T-helper 1 cell treated with Interleukin-12 subunit alpha and Interleukin-12 subunit beta and Interleukin-4 antibody, amounts not matched to agents 30 μg/mL and 1 μg/mL, for 36 hours (primary cell): ENCODE results near the gene CHMP4B.
A peak's percentile ranks its signal among the peaks of the same experiment; 100 is the strongest.

Source experiments
- H3K27ac Mint-ChIP-seq: one replicate; pipeline ENCODE4 v1.8.0; 2021; ENCODE audit warnings: mild to moderate bottlenecking, mixed read lengths
- H3K27me3 Mint-ChIP-seq: one replicate; pipeline ENCODE4 v1.8.0; 2021; ENCODE audit warnings: low read depth, mixed read lengths
- H3K36me3 Mint-ChIP-seq: one replicate; pipeline ENCODE4 v1.8.0; 2021; ENCODE audit warnings: low read depth, mixed read lengths
- H3K4me1 Mint-ChIP-seq: one replicate; pipeline ENCODE4 v1.8.0; 2021; ENCODE audit warnings: low read depth, mixed read lengths
- H3K4me3 Mint-ChIP-seq: one replicate; pipeline ENCODE4 v1.8.0; 2021; ENCODE audit warnings: mild to moderate bottlenecking, moderate library complexity, mixed read lengths
- H3K9me3 Mint-ChIP-seq: one replicate; pipeline ENCODE4 v1.8.0; 2021; ENCODE audit warnings: mixed read lengths

CHMP4B gene

GRCh38 chr20:33865761-33866370, 54.7 kb downstream of the CHMP4B start:
- H3K4me1 Mint-ChIP-seq: peaks cover 4% of the 10 kb centered on the region
- no peak overlapping the region for H3K27ac Mint-ChIP-seq

GRCh38 chr20:33866398-33867100, 55.4 kb downstream of the CHMP4B start:
- peaks cover 3% of the 10 kb centered on the region for H3K4me1 Mint-ChIP-seq
- H3K36me3 Mint-ChIP-seq: no peaks in the 10 kb centered on the region
- no peak overlapping the region for H3K4me3 Mint-ChIP-seq
- H3K9me3 Mint-ChIP-seq: no peaks in the 10 kb centered on the region
- no peak overlapping the region for H3K27ac Mint-ChIP-seq
- no peaks in the 10 kb centered on the region for H3K27me3 Mint-ChIP-seq

More at GRCh38 chr20:33865761-33866370, 54.7 kb downstream of the CHMP4B start:
- no peaks in the 10 kb centered on the region for H3K9me3 Mint-ChIP-seq
- H3K36me3 Mint-ChIP-seq: no peaks in the 10 kb centered on the region
- H3K4me3 Mint-ChIP-seq: no peak overlapping the region
- H3K27me3 Mint-ChIP-seq: no peaks in the 10 kb centered on the region

- H3K27me3 Mint-ChIP-seq: no peaks in the 10 kb centered on the region
- no peaks in the 10 kb centered on the region for H3K4me1 Mint-ChIP-seq
- H3K9me3 Mint-ChIP-seq: no peaks in the 10 kb centered on the region
- no peak overlapping the region for H3K4me3 Mint-ChIP-seq
- H3K36me3 Mint-ChIP-seq: no peaks in the 10 kb centered on the region
- peak overlapping the region; percentile 34 for H3K27ac Mint-ChIP-seq
These were observed 56.9 kb downstream of the CHMP4B start for GRCh38 chr20:33868042-33868441.

GRCh38 chr20:33868595-33868994, 57.4 kb downstream of the CHMP4B start:
- Mint-ChIP-seq H3K4me1 (no peaks in the 10 kb centered on the region), H3K36me3 (no peaks in the 10 kb centered on the region), H3K4me3 (no peak overlapping the region), H3K9me3 (no peaks in the 10 kb centered on the region), H3K27me3 (no peaks in the 10 kb centered on the region), H3K27ac (peak overlapping the region; percentile 34)

GRCh38 chr20:33869283-33869682, 58.1 kb downstream of the CHMP4B start:
- Mint-ChIP-seq H3K27me3 (no peaks in the 10 kb centered on the region), H3K4me1 (no peaks in the 10 kb centered on the region), H3K36me3 (no peaks in the 10 kb centered on the region), H3K9me3 (no peaks in the 10 kb centered on the region), H3K4me3 (no peak overlapping the region), H3K27ac (no peak overlapping the region)

GRCh38 chr20:33871362-33871761, 60.2 kb downstream of the CHMP4B start:
- Mint-ChIP-seq H3K36me3 (no peaks in the 10 kb centered on the region), H3K9me3 (no peaks in the 10 kb centered on the region), H3K4me3 (no peak overlapping the region), H3K27ac (no peak overlapping the region), H3K27me3 (no peaks in the 10 kb centered on the region), H3K4me1 (no peaks in the 10 kb centered on the region)

GRCh38 chr20:33874129-33874528, 63.0 kb downstream of the CHMP4B start:
- H3K4me3 Mint-ChIP-seq: no peak overlapping the region
- no peaks in the 10 kb centered on the region for H3K4me1 Mint-ChIP-seq
- H3K27ac Mint-ChIP-seq: no peak overlapping the region

GRCh38 chr20:33875055-33875454, 63.9 kb downstream of the CHMP4B start:
- Mint-ChIP-seq H3K9me3 (peaks cover 13% of the 10 kb centered on the region), H3K4me1 (no peaks in the 10 kb centered on the region), H3K27me3 (no peaks in the 10 kb centered on the region), H3K27ac (no peak overlapping the region), H3K36me3 (no peaks in the 10 kb centered on the region), H3K4me3 (no peak overlapping the region)

More at GRCh38 chr20:33874129-33874528, 63.0 kb downstream of the CHMP4B start:
- Mint-ChIP-seq H3K9me3 (peaks cover 9% of the 10 kb centered on the region), H3K36me3 (no peaks in the 10 kb centered on the region), H3K27me3 (no peaks in the 10 kb centered on the region)

GRCh38 chr20:33875534-33876026, 64.4 kb downstream of the CHMP4B start:
- H3K4me1 Mint-ChIP-seq: no peaks in the 10 kb centered on the region
- H3K36me3 Mint-ChIP-seq: no peaks in the 10 kb centered on the region
- no peak overlapping the region for H3K4me3 Mint-ChIP-seq
- peaks cover 18% of the 10 kb centered on the region for H3K9me3 Mint-ChIP-seq
- H3K27ac Mint-ChIP-seq: no peak overlapping the region
- H3K27me3 Mint-ChIP-seq: no peaks in the 10 kb centered on the region

- Mint-ChIP-seq H3K9me3 (peaks cover 18% of the 10 kb centered on the region), H3K4me3 (no peak overlapping the region), H3K4me1 (no peaks in the 10 kb centered on the region), H3K27me3 (no peaks in the 10 kb centered on the region), H3K27ac (no peak overlapping the region), H3K36me3 (no peaks in the 10 kb centered on the region)
These were observed 67.4 kb downstream of the CHMP4B start for GRCh38 chr20:33878583-33878982.

GRCh38 chr20:33880396-33880795, 69.2 kb downstream of the CHMP4B start:
- Mint-ChIP-seq H3K27ac (no peak overlapping the region), H3K4me1 (peaks cover 2% of the 10 kb centered on the region)

GRCh38 chr20:33881989-33882388, 70.8 kb downstream of the CHMP4B start:
- Mint-ChIP-seq H3K4me1 (peaks cover 2% of the 10 kb centered on the region), H3K4me3 (no peak overlapping the region), H3K27ac (no peak overlapping the region)

More at GRCh38 chr20:33880396-33880795, 69.2 kb downstream of the CHMP4B start:
- Mint-ChIP-seq H3K27me3 (no peaks in the 10 kb centered on the region), H3K36me3 (no peaks in the 10 kb centered on the region), H3K4me3 (no peak overlapping the region), H3K9me3 (peaks cover 18% of the 10 kb centered on the region)

GRCh38 chr20:33882481-33882880, 71.3 kb downstream of the CHMP4B start:
- Mint-ChIP-seq H3K9me3 (peaks cover 18% of the 10 kb centered on the region), H3K4me3 (no peak overlapping the region), H3K4me1 (peaks cover 2% of the 10 kb centered on the region), H3K27me3 (peaks cover 3% of the 10 kb centered on the region), H3K27ac (no peak overlapping the region), H3K36me3 (no peaks in the 10 kb centered on the region)

More at GRCh38 chr20:33881989-33882388, 70.8 kb downstream of the CHMP4B start:
- H3K9me3 Mint-ChIP-seq: peaks cover 18% of the 10 kb centered on the region
- no peaks in the 10 kb centered on the region for H3K36me3 Mint-ChIP-seq
- peaks cover 3% of the 10 kb centered on the region for H3K27me3 Mint-ChIP-seq

GRCh38 chr20:33883164-33883563, 72.0 kb downstream of the CHMP4B start:
- Mint-ChIP-seq H3K27me3 (peaks cover 3% of the 10 kb centered on the region), H3K4me3 (no peak overlapping the region), H3K27ac (no peak overlapping the region), H3K9me3 (peaks cover 15% of the 10 kb centered on the region), H3K4me1 (peaks cover 2% of the 10 kb centered on the region), H3K36me3 (no peaks in the 10 kb centered on the region)

- H3K4me3 Mint-ChIP-seq: no peak overlapping the region
- no peaks in the 10 kb centered on the region for H3K36me3 Mint-ChIP-seq
- no peak overlapping the region for H3K27ac Mint-ChIP-seq
- peaks cover 2% of the 10 kb centered on the region for H3K4me1 Mint-ChIP-seq
- H3K27me3 Mint-ChIP-seq: peaks cover 7% of the 10 kb centered on the region
- H3K9me3 Mint-ChIP-seq: peaks cover 5% of the 10 kb centered on the region
These were observed 73.5 kb downstream of the CHMP4B start for GRCh38 chr20:33884633-33885032.
